GM10248 (cell line): Measurements from ENCODE around the gene WNT4.

Experiments
- CTCF ChIA-PET: fragments of 300-600 bp; sonication (Branson Sonifier 250); formaldehyde crosslinking; extraction: SDS; loops from one replicate; lab custom pipeline; 2021; ENCODE audit warnings: antibody characterized with exemption; lab: Yijun Ruan, JAX
- POLR2A ChIA-PET: fragments of 350-650 bp; sonication (Branson Sonifier 250); formaldehyde crosslinking; extraction: SDS; loops from one replicate; lab custom pipeline; 2020; ENCODE audit warnings: antibody characterized with exemption; lab: Yijun Ruan, JAX
- DNase-seq: peaks from one replicate; pipeline ENCODE4 v3.0.0; 2012; ENCODE audit errors: extremely low spot score
- CTCF ChIP-seq: IDR thresholded peaks from 2 replicates; pipeline ENCODE4 v1.5.1; 2012; ENCODE audit warnings: mild to moderate bottlenecking, low read depth; ENCODE audit errors: extremely low read depth, missing control alignments, control extremely low read depth

WNT4 gene

GRCh38 chr1:22140694-22141093 lies 2.2 kb downstream of the WNT4 start:
- ChIA-PET CTCF (interaction anchor here (2.3 to 3.4 kb wide), 3 partner anchors 9 to 276 kb away, joined by 6 to 18 read pairs (median 18); no protein-coding TSS in a partner anchor), POLR2A (interaction anchor here (0.5 kb wide), 1 partner anchor 75 kb away, joined by 7 read pairs; no protein-coding TSS in a partner anchor)
- no peak for DNase-seq
- TF ChIP-seq CTCF = no peak

- ChIA-PET POLR2A (no interaction called here), CTCF (interaction anchor here (1.2 to 3.4 kb wide), 5 partner anchors 8 to 277 kb away, joined by 3 to 18 read pairs (median 6); no protein-coding TSS in a partner anchor)
- TF ChIP-seq CTCF = no peak
- no peak for DNase-seq
These were observed 3.1 kb downstream of the WNT4 start for GRCh38 chr1:22139817-22140216.

- no peak for TF ChIP-seq CTCF
- no peak for DNase-seq
- CTCF ChIA-PET = interaction anchor here (1.1 to 3.4 kb wide), 6 partner anchors 7 to 278 kb away, joined by 3 to 18 read pairs (median 5); no protein-coding TSS in a partner anchor
- POLR2A ChIA-PET = no interaction called here
These were observed 3.8 kb downstream of the WNT4 start for GRCh38 chr1:22139066-22139594.

- POLR2A ChIA-PET = no interaction called here
- CTCF ChIA-PET = interaction anchor here (0.7 to 1.5 kb wide), 2 partner anchors 173 to 279 kb away, joined by 3 to 5 read pairs; no protein-coding TSS in a partner anchor
- DNase-seq = no peak
- TF ChIP-seq CTCF = no peak
These were observed 5.7 kb downstream of the WNT4 start for GRCh38 chr1:22137004-22137720.

- CTCF ChIA-PET = interaction anchor here (6.1 to 6.3 kb wide), 2 partner anchors 142 to 282 kb away, joined by 49 read pairs; no protein-coding TSS in a partner anchor
- TF ChIP-seq CTCF = no peak
- POLR2A ChIA-PET = no interaction called here
- no peak for DNase-seq
These were observed 9.0 kb downstream of the WNT4 start for GRCh38 chr1:22133931-22134324.

- DNase-seq = no peak
- POLR2A ChIA-PET = no interaction called here
- no peak for TF ChIP-seq CTCF
- CTCF ChIA-PET = interaction anchor here (1.3 to 6.3 kb wide), 6 partner anchors 11 to 283 kb away, joined by 3 to 49 read pairs (median 9); no protein-coding TSS in a partner anchor
These were observed 9.5 kb downstream of the WNT4 start for GRCh38 chr1:22133247-22133930.
